ENCODE data around the gene AHNAK2. TPM values are rescaled to one million over a fixed set of nuclear protein-coding genes. Genes with fewer than 3 reads are reported as not detected.
"Not testable (repeated sequence)": the region's sequence is repeated elsewhere in the genome, so short reads cannot be mapped to it uniquely, and the experiment has no call there.

AHNAK2 gene
- total RNA-seq, 1 donor from 2014 or later, result 2.0 TPM

- H3K27me3 Mint-ChIP-seq, result peaks cover 17% of the 10 kb centered on the region
- no peak overlapping the region for H3K4me3 Mint-ChIP-seq
- no peak for DNase-seq (ENCODE audit: extremely low spot score, unreplicated experiment)
- H3K36me3 Mint-ChIP-seq, result no peaks in the 10 kb centered on the region
- no peak for TF ChIP-seq CTCF (conservative IDR thresholded peaks at IDR 0.05)
- no peaks in the 10 kb centered on the region for H3K9me3 Mint-ChIP-seq
- no peak overlapping the region for H3K27ac Mint-ChIP-seq
- no peaks in the 10 kb centered on the region for H3K4me1 Mint-ChIP-seq (ENCODE audit: unreplicated experiment)
These were observed 25.1 kb downstream of the AHNAK2 start for GRCh38 chr14:104953097-104953496.

- H3K27me3 Mint-ChIP-seq; H3K9me3 Mint-ChIP-seq; H3K36me3 Mint-ChIP-seq; H3K4me1 Mint-ChIP-seq (ENCODE audit: unreplicated experiment); DNase-seq (ENCODE audit: extremely low spot score, unreplicated experiment); H3K27ac Mint-ChIP-seq; H3K4me3 Mint-ChIP-seq: not testable (repeated sequence)
These were observed 26.1 kb downstream of the AHNAK2 start for GRCh38 chr14:104951863-104952657.

GRCh38 chr14:104950701-104951100, 27.5 kb downstream of the AHNAK2 start:
- DNase-seq (ENCODE audit: extremely low spot score, unreplicated experiment); H3K4me3 Mint-ChIP-seq; H3K27ac Mint-ChIP-seq; H3K9me3 Mint-ChIP-seq; H3K27me3 Mint-ChIP-seq; H3K36me3 Mint-ChIP-seq; H3K4me1 Mint-ChIP-seq (ENCODE audit: unreplicated experiment): not testable (repeated sequence)

DNA sequence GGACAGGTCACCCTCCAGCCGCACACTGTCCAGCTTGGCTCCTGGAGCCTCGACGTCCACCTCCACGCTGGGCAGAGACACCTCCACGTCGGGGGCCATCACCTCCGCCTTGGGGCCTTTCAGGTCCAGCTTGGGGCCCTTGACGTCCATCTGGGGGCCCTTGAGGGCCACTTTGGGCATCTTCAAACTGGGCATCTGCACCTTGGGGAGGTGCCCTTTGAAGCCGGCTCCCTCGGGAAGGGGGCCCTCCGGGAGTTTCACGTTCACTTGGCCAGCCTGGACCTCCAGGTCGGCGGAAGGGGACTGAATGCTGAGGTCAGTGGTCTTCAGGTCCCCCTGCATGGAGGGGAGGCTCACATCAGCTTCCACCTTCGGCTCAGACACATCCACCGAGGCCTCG, 28.2 kb downstream of the AHNAK2 start:
- Mint-ChIP-seq H3K4me1 (ENCODE audit: unreplicated experiment) (no peaks in the 10 kb centered on the region), H3K27ac (no peak overlapping the region), H3K9me3 (no peaks in the 10 kb centered on the region), H3K4me3 (no peak overlapping the region), H3K27me3 (peaks cover 4% of the 10 kb centered on the region), H3K36me3 (no peaks in the 10 kb centered on the region)
- DNase-seq (ENCODE audit: extremely low spot score, unreplicated experiment), result no peak
- TF ChIP-seq CTCF (conservative IDR thresholded peaks at IDR 0.05), result no peak

DNA sequence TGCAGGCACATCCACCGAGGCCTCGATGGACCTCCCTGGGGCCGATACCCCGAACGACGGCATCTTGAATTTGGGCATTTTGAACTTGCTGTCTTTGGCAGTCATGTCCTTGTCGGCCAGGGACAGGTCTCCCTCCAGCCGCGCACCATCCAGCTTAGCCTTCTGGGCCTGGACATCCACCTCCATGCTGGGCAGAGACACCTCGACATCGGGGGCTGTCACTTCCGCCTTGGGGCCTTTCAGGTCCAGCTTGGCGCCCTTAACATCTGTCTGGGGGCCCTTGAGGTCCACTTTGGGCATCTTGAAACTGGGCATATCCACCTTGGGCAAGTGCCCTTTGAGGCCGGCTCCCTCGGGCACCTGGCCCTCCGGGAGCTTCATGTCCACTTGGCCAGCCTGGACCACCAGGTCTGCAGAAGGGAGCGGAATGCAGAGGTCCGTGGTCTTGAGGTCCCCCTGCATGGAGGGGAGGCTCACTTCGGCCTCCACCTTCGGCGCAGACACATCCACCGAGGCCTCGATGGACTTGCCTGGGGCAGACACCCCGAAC, 28.7 kb downstream of the AHNAK2 start:
- DNase-seq (ENCODE audit: extremely low spot score, unreplicated experiment); H3K4me3 Mint-ChIP-seq: not testable (repeated sequence)

GRCh38 chr14:104948736-104949031, 29.5 kb downstream of the AHNAK2 start:
- TF ChIP-seq CTCF (conservative IDR thresholded peaks at IDR 0.05), result no peak
- Mint-ChIP-seq H3K9me3 (no peaks in the 10 kb centered on the region), H3K36me3 (no peaks in the 10 kb centered on the region), H3K4me3 (no peak overlapping the region), H3K27me3 (peaks cover 4% of the 10 kb centered on the region), H3K4me1 (ENCODE audit: unreplicated experiment) (no peaks in the 10 kb centered on the region), H3K27ac (no peak overlapping the region)
- no peak for DNase-seq (ENCODE audit: extremely low spot score, unreplicated experiment)

More for the DNA sequence above, 28.7 kb downstream of the AHNAK2 start:
- not testable (repeated sequence) for H3K27me3 Mint-ChIP-seq; H3K9me3 Mint-ChIP-seq; H3K27ac Mint-ChIP-seq; H3K4me1 Mint-ChIP-seq (ENCODE audit: unreplicated experiment); H3K36me3 Mint-ChIP-seq

DNA sequence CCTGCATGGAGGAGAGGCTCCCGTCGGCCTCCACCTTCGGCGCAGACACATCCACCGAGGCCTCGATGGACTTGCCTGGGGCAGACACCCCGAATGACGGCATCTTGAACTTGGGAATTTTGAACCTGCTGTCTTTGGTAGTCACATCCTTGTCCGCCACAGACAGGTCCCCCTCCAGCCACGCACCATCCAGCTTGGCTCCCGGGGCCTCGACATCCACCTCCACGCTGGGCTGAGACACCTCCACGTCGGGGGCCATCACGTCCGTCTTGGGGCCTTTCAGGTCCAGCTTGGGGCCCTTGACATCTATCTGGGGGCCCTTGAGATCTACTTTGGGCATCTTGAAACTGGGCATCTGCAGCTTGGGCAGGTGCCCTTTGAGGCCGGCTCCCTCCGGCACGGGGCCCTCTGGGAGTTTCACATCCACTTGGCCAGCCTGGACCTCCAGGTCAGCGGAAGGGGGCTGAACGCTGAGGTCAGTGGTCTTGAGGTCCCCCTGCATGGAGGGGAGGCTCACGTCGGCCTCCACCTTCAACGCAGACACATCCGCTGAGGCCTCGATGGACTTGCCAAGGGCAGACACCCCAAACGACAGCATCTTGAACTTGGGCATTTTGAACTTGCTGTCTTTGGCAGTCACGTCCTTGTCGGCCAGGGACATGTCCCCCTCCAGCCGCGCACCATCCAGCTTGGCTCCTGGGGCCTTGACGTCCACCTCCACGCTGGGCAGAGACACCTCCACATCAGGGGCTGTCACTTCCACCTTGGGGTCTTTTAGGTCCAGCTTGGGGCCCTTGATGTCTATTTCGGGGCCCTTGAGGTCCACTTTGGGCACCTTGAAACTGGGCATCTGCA, 30.1 kb downstream of the AHNAK2 start:
- H3K4me3 Mint-ChIP-seq; H3K27me3 Mint-ChIP-seq; DNase-seq (ENCODE audit: extremely low spot score, unreplicated experiment); H3K9me3 Mint-ChIP-seq; H3K36me3 Mint-ChIP-seq; H3K27ac Mint-ChIP-seq; H3K4me1 Mint-ChIP-seq (ENCODE audit: unreplicated experiment): not testable (repeated sequence)

DNA sequence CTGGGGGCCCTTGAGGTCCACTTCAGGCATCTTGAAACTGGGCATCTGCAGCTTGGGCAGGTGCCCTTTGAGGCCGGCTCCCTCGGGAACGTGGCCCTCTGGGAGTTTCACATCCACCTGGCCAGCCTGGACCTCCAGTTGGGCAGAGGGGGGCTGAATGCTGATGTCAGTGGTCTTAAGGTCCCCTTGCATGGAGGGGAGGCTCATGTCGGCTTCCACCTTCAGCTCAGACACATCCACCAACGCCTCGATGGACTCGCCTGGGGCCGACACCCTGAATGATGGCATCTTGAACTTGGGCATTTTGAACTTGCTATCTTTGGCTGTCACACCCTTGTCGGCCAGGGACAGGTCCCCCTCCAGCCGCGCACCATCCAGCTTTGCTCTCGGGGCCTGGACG, 31.0 kb downstream of the AHNAK2 start:
- H3K9me3 Mint-ChIP-seq; H3K4me3 Mint-ChIP-seq; H3K27ac Mint-ChIP-seq; H3K4me1 Mint-ChIP-seq (ENCODE audit: unreplicated experiment); H3K27me3 Mint-ChIP-seq; H3K36me3 Mint-ChIP-seq; DNase-seq (ENCODE audit: extremely low spot score, unreplicated experiment): not testable (repeated sequence)

DNA sequence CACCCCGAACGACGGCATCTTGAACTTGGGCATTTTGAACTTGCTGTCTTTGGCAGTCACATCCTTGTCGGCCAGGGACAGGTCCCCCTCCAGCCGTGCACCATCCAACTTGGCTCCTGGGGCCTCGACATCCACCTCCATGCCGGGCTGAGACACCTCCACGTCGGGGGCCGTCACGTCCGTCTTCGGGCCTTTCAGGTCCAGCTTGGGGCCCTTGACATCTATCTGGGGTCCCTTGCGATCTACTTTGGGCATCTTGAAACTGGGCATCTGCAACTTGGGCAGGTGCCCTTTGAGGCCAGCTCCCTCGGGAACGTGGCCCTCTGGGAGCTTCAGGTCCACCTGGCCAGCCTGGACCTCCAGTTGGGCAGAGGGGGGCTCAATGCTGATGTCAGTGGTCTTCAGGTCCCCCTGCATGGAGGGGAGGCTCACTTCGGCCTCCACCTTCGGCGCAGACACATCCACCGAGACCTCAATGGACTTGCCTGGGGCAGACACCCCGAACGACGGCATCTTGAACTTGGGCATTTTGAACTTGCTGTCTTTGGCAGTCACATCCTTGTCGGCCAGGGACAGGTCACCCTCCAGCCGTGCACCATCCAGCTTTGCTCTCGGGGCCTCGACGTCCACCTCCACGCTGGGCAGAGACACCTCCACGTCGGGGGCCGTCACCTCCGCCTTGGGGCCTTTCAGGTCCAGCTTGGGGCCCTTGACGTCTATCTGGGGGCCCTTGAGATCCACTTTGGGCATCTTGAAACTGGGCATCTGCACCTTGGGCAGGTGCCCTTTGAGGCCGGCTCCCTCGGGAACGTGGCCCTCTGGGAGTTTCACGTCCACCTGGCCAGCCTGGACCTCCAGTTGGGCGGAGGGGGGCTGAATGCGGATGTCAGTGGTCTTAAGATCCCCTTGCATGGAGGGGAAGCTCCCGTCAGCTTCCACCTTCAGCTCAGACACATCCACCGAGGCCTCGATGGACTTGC, 31.9 kb downstream of the AHNAK2 start:
- not testable (repeated sequence) for H3K4me3 Mint-ChIP-seq; H3K36me3 Mint-ChIP-seq; DNase-seq (ENCODE audit: extremely low spot score, unreplicated experiment); H3K4me1 Mint-ChIP-seq (ENCODE audit: unreplicated experiment); H3K9me3 Mint-ChIP-seq; H3K27ac Mint-ChIP-seq; H3K27me3 Mint-ChIP-seq

DNA sequence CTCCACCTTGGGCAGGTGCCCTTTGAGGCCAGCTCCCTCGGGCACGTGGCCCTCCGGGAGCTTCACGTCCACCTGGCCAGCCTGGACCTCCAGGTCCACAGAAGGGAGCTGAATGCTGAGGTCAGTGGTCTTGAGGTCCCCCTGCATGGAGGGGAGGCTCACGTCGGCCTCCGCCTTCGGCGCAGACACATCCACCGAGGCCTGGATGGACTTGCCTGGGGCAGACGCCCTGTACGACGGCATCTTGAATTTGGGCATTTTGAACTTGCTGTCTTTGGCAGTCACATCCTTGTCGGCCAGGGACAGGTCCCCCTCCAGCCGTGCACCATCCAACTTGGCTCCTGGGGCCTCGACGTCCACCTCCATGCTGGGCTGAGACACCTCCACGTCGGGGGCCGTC, 32.9 kb downstream of the AHNAK2 start:
- H3K36me3 Mint-ChIP-seq, result not testable (repeated sequence)

More for the DNA sequence above, 32.9 kb downstream of the AHNAK2 start:
- not testable (repeated sequence) for H3K9me3 Mint-ChIP-seq; H3K4me1 Mint-ChIP-seq (ENCODE audit: unreplicated experiment); DNase-seq (ENCODE audit: extremely low spot score, unreplicated experiment); H3K27me3 Mint-ChIP-seq; H3K27ac Mint-ChIP-seq; H3K4me3 Mint-ChIP-seq
